HEK293T (cell line): ENCODE results near the gene IL17REL.

Source experiments
- CTCF ChIA-PET: fragments of 350-600 bp; formaldehyde crosslinking; extraction: SDS; loops from one replicate; lab custom pipeline; 2021; ENCODE audit warnings: antibody characterized with exemption, inconsistent platforms; lab: Yijun Ruan, JAX
- POLR2A ChIA-PET: fragments of 350-600 bp; formaldehyde crosslinking; extraction: SDS; loops from one replicate; lab custom pipeline; 2020; ENCODE audit warnings: antibody characterized with exemption, inconsistent platforms; lab: Yijun Ruan, JAX
- DNase-seq: peaks from one replicate; pipeline ENCODE4 v3.0.0; 2012; ENCODE audit warnings: mixed read lengths; ENCODE audit errors: extremely low spot score
- ARNT ChIP-seq: fragments of 450-650 bp; IDR thresholded peaks from 2 replicates; pipeline ENCODE4 v1.6.1; 2017; ENCODE audit warnings: mild to moderate bottlenecking
- BHLHE40 ChIP-seq: fragments of 450-650 bp; IDR thresholded peaks from 2 replicates; pipeline ENCODE4 v1.6.1; 2016; ENCODE audit warnings: mild to moderate bottlenecking, moderate library complexity, borderline replicate concordance
- CTBP1 ChIP-seq: fragments of 450-650 bp; IDR thresholded peaks from 2 replicates; pipeline ENCODE4 v1.6.1; 2016; ENCODE audit warnings: borderline replicate concordance
- ELF4 ChIP-seq: fragments of 450-650 bp; IDR thresholded peaks from 2 replicates; pipeline ENCODE4 v1.6.1; 2017; ENCODE audit warnings: antibody characterized with exemption
- FOXA1 ChIP-seq: fragments of 450-650 bp; IDR thresholded peaks from 2 replicates; pipeline ENCODE4 v1.6.1; 2016; ENCODE audit warnings: mild to moderate bottlenecking
- FOXK2 ChIP-seq: fragments of 450-650 bp; IDR thresholded peaks from 2 replicates; pipeline ENCODE4 v1.6.1; 2016; ENCODE audit warnings: mild to moderate bottlenecking
- FOXM1 ChIP-seq: fragments of 450-650 bp; IDR thresholded peaks from 2 replicates; pipeline ENCODE4 v1.6.1; 2017; ENCODE audit warnings: mild to moderate bottlenecking, borderline replicate concordance
- HDGF ChIP-seq: fragments of 450-650 bp; IDR thresholded peaks from 2 replicates; pipeline ENCODE4 v1.6.1; 2017; ENCODE audit warnings: antibody characterized with exemption, borderline replicate concordance
- L3MBTL2 ChIP-seq: fragments of 450-650 bp; conservative IDR thresholded peaks from 2 replicates; pipeline ENCODE4 v1.6.1; 2016; ENCODE audit warnings: mild to moderate bottlenecking
- LEF1 ChIP-seq: fragments of 450-650 bp; IDR thresholded peaks from 2 replicates; pipeline ENCODE4 v1.6.1; 2017; ENCODE audit warnings: mild to moderate bottlenecking, borderline replicate concordance
- NFRKB ChIP-seq: fragments of 450-650 bp; IDR thresholded peaks from 2 replicates; pipeline ENCODE4 v1.6.1; 2016; ENCODE audit warnings: mild to moderate bottlenecking, moderate library complexity
- SP1 ChIP-seq: fragments of 450-650 bp; IDR thresholded peaks from 2 replicates; pipeline ENCODE4 v1.6.1; 2017
- SUZ12 ChIP-seq: fragments of 450-650 bp; IDR thresholded peaks from 2 replicates; pipeline ENCODE4 v1.6.1; 2016; ENCODE audit warnings: mild to moderate bottlenecking
- TARDBP ChIP-seq: fragments of 450-650 bp; IDR thresholded peaks from 2 replicates; pipeline ENCODE4 v1.6.1; 2016
- ZNF384 ChIP-seq: fragments of 450-650 bp; IDR thresholded peaks from 2 replicates; pipeline ENCODE4 v1.6.1; 2016
- TF ChIP-seq, protein P1 (sequence below): fragments of 450-650 bp; IDR thresholded peaks from 2 replicates; pipeline ENCODE4 v1.6.1; 2016

Gene IL17REL

DNA sequence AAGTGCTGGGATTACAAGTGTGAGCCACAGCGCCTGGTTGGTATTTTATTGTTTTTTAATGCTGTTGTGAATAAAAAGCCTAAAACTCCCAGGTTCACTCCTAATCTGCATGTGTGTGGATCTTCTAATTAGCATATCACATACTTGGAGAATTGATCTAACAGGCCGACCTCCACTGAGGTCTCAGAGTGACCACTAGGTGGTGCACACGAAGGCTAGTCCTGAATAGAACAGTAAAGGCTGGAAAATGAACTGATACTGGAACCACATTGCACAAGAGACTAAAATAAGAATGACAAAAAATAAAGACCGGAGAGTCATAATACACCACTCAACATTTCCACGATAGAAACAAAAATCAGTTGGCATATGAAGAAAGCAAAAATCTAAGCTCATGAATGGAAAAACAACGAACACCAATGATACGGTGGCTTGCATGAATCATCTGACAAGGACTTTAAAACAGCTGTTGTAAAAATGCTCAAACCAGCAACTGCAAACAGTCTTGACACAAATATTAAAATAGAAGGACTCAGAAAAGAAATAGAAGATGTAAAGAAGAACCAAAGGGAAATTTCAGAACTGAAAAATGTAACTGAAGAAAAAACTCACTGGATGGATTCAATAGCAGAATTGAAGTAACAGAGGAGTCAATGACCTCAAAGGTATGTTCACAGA is 32.8 kb downstream of the IL17REL start:
- ChIA-PET CTCF (interaction anchor here (0.6 to 1.1 kb wide), 5 partner anchors 14 to 88 kb away, joined by 3 to 4 read pairs (median 3); no protein-coding TSS in a partner anchor), POLR2A (no interaction called here)
- DNase-seq = peak; percentile 57
- TF ChIP-seq NFRKB = no peak

DNA sequence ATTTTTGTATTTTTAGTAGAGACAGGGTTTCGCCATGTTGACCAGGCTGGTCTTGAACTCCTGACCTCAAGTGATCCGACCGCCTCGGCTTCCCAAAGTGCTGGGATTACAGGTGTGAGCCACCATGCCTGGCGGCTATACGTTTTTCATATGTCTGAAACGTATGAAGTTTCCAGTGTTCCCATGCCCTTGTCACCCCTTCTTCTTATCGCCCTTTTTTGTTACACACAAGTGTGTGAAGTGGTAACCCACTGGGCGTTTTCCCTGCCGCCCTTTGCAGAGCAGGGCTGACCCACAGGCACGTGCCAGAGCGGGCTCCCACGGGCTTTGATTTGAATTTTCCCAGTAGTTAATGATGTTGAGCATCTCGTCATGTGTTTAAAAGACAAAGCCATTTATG is 35.0 kb downstream of the IL17REL start:
- no peak for DNase-seq
- ChIA-PET CTCF (no interaction called here), POLR2A (no interaction called here)
- TF ChIP-seq TARDBP (no peak), ELF4 (no peak), FOXM1 (no peak), BHLHE40 (no peak), FOXA1 (no peak), FOXK2 (no peak), SUZ12 (no peak), CTBP1 (no peak), NFRKB (no peak), LEF1 (no peak), SP1 (no peak), L3MBTL2 (no peak), ZNF384 (no peak), HDGF (no peak), ARNT (no peak)
- TF ChIP-seq, protein P1, sequence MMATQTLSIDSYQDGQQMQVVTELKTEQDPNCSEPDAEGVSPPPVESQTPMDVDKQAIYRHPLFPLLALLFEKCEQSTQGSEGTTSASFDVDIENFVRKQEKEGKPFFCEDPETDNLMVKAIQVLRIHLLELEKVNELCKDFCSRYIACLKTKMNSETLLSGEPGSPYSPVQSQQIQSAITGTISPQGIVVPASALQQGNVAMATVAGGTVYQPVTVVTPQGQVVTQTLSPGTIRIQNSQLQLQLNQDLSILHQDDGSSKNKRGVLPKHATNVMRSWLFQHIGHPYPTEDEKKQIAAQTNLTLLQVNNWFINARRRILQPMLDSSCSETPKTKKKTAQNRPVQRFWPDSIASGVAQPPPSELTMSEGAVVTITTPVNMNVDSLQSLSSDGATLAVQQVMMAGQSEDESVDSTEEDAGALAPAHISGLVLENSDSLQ = no peak

DNA sequence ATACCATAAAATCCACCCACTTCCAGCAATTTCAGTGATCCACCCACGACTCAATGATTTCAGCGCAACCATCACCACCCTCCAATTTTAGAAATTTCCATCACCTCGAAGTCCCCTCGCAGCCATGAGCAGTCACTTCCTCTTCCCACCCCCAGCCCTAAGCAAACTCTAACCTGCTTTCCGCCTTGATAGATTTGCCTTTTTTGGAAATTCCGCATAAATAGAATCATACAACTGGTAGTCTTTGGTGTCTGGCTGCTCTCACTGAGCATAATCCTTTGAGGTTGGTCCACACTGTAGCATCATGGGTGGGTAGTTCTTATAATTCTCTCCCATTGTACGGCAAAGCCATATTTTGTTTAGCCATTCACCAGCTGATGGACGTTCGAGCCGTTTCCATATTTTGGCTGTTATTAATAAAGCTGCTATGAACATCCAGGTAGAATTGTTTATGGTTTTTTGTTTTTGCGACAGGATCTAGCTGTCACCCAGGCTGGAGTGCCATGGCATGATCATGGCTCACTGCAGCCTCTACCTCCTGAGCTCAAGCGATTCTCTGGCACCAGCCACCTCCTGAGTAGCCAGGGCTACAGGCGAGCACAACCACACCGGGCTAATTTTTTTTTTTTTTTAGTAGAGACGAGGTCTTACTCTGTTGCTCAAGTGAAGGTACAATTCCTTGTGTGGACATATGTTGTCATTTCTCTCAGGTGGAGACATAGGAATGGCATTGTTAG is 36.0 kb downstream of the IL17REL start:
- ChIA-PET POLR2A (no interaction called here), CTCF (interaction anchor here (0.7 kb wide), 1 partner anchor 235 kb away, joined by 8 read pairs; no protein-coding TSS in a partner anchor)
- no peak for DNase-seq
- no peak for TF ChIP-seq TARDBP
- no peak for TF ChIP-seq ELF4
- no peak for TF ChIP-seq SUZ12
- TF ChIP-seq BHLHE40 = no peak
- TF ChIP-seq ARNT = no peak
- no peak for TF ChIP-seq LEF1
- no peak for TF ChIP-seq SP1
- no peak for TF ChIP-seq HDGF
- TF ChIP-seq FOXK2 = no peak
- TF ChIP-seq FOXA1 = no peak
- no peak for TF ChIP-seq L3MBTL2
- no peak for TF ChIP-seq CTBP1

DNA sequence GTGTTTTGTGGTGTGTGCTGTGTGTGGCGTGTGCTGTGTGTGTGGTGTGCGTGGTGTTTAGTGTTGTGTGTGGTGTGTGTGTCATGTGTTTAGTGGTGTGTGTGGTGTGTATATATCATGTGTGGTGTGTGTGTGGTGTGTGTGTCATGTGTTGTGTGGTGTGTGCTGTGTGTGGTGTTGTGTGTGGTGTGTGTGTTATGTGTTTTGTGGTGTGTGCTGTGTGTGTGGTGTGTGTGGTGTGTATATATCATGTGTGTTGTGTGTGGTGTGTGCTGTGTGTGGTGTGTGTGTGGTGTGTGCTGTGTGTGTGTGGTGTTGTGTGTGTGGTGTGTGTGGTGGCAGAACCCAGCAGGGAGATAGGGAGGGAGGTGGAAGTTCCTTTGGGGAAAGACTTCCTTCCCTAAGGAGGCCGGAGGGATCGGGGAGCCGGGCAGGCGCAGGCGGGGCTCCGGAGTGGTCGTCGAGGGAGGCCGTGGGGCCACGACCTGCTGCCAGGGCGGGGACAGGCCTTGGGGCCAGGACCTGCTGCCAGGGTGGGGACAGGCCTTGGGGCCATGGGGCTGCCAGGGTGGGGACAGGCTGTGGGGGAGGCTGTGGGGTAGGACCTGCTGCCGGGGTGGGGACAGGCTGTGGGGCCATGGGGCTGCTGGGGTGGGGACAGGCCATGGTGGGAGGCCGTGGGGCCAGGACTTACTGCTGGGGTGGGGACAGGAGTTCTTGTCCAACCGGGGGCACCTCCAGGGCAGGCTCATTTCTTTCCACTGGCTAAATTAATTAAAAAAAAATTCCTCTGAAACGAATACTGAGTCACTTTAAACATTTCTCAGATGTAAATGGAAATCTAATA is 36.8 kb downstream of the IL17REL start:
- CTCF ChIA-PET = no interaction called here
- POLR2A ChIA-PET = no interaction called here
- TF ChIP-seq FOXA1 = no peak
- TF ChIP-seq, protein P1 = no peak
- TF ChIP-seq FOXK2 = no peak
- peak; percentile 66; the same call in 1 of the 2 replicates for TF ChIP-seq TARDBP
- TF ChIP-seq LEF1 = no peak
- no peak for TF ChIP-seq BHLHE40
- TF ChIP-seq CTBP1 = no peak
- TF ChIP-seq L3MBTL2 = no peak
- no peak for TF ChIP-seq FOXM1
- no peak for DNase-seq

DNA sequence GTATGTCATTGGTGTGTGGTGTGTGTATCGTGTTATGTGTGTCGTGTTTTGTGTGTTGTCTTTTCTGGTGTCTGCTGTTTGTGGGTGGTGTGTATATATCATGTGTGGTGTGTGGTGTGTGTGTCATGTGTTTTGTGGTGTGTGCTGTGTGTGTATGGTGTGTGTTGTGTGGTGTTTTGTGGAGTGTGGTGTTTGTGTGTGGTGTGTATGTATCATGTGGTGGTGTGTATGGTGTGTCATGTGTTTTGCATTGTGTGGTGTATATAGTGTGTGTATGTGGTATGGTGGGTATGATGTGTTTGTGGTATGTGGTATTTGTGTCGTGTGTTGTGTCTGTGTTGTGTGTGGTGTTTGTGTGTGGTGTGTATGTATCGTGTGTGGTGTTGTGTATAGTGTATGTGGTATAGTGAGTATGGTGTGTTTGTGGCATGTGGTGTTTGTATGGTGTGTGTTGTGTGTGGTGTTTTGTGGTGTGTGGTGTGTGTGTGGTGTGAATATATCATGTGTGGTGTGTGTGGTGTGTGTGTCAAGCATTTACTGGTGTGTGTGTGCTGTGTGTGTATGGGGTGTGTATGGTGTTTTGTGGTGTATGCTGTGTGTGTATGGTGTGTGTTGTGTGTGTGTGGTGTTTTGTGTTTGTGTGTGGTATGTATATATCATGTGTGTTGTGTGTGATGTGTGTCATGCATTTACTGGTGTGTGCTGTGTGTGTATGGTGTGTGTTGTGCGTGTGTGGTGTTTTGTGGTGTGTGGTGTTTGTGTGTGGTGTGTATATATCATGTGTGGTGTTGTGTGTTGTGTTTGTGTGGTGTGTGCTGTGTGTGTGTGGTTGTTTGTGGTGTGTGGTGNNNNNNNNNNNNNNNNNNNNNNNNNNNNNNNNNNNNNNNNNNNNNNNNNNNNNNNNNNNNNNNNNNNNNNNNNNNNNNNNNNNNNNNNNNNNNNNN is 39.3 kb downstream of the IL17REL start:
- ChIA-PET POLR2A (no interaction called here), CTCF (no interaction called here)
- no peak for DNase-seq
- no peak for TF ChIP-seq L3MBTL2
- TF ChIP-seq TARDBP = peak; percentile 23; the same call in 1 of the 2 replicates
- no peak for TF ChIP-seq BHLHE40
